HEK293T (cell line): Measurements from ENCODE around the gene BACE1.

Experiments
- BHLHE40 ChIP-seq: fragments of 450-650 bp; IDR thresholded peaks from 2 replicates; pipeline ENCODE4 v1.6.1; 2016; ENCODE audit warnings: mild to moderate bottlenecking, moderate library complexity, borderline replicate concordance
- FOXM1 ChIP-seq: fragments of 450-650 bp; IDR thresholded peaks from 2 replicates; pipeline ENCODE4 v1.6.1; 2017; ENCODE audit warnings: mild to moderate bottlenecking, borderline replicate concordance
- HDGF ChIP-seq: fragments of 450-650 bp; IDR thresholded peaks from 2 replicates; pipeline ENCODE4 v1.6.1; 2017; ENCODE audit warnings: antibody characterized with exemption, borderline replicate concordance
- NFRKB ChIP-seq: fragments of 450-650 bp; IDR thresholded peaks from 2 replicates; pipeline ENCODE4 v1.6.1; 2016; ENCODE audit warnings: mild to moderate bottlenecking, moderate library complexity
- SP1 ChIP-seq: fragments of 450-650 bp; IDR thresholded peaks from 2 replicates; pipeline ENCODE4 v1.6.1; 2017
- ZNF384 ChIP-seq: fragments of 450-650 bp; IDR thresholded peaks from 2 replicates; pipeline ENCODE4 v1.6.1; 2016
- TF ChIP-seq, protein P1 (sequence below): fragments of 450-650 bp; IDR thresholded peaks from 2 replicates; pipeline ENCODE4 v1.6.1; 2016

DNA sequence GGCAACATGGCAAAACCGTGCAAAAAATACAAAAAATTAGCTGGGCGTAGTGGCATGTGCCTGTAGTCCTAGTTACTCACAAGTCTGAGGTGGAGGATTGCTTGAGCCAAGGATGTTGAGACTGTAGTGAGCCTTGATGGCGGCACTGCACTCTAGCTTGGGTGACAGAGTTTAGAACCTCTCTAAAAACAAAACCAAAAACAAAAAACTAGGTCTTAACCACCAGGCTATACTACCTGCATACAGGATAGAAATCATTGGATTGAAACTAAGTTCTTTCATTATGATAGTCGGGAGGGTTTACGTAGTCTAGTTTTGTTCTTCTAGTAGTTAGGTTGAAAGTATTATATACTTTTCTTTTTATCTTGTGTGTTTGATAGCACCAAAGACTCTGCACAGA is 77.8 kb downstream of the BACE1 start:
- TF ChIP-seq HDGF (no peak), SP1 (no peak), FOXM1 (no peak), BHLHE40 (no peak), ZNF384 (no peak), NFRKB (no peak)
- TF ChIP-seq, protein P1, sequence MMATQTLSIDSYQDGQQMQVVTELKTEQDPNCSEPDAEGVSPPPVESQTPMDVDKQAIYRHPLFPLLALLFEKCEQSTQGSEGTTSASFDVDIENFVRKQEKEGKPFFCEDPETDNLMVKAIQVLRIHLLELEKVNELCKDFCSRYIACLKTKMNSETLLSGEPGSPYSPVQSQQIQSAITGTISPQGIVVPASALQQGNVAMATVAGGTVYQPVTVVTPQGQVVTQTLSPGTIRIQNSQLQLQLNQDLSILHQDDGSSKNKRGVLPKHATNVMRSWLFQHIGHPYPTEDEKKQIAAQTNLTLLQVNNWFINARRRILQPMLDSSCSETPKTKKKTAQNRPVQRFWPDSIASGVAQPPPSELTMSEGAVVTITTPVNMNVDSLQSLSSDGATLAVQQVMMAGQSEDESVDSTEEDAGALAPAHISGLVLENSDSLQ = no peak
